AG10803 (cell line): ENCODE measurements around the gene PLA2R1.

ENCODE experiments used
- DNase-seq: peaks from one replicate; pipeline ENCODE4 v3.0.0; 2010; ENCODE audit warnings: low read depth
- H3K4me3 ChIP-seq: 2 replicates; pipeline ENCODE4 v1.5.1; 2011; ENCODE audit warnings: mild to moderate bottlenecking, low read length, control low read depth
- TF ChIP-seq, protein P1 (sequence below): conservative IDR thresholded peaks from 2 replicates; pipeline ENCODE4 v1.5.1; 2011; ENCODE audit warnings: mild to moderate bottlenecking, low read length, control low read depth, inconsistent platforms

The PLA2R1 gene

DNA sequence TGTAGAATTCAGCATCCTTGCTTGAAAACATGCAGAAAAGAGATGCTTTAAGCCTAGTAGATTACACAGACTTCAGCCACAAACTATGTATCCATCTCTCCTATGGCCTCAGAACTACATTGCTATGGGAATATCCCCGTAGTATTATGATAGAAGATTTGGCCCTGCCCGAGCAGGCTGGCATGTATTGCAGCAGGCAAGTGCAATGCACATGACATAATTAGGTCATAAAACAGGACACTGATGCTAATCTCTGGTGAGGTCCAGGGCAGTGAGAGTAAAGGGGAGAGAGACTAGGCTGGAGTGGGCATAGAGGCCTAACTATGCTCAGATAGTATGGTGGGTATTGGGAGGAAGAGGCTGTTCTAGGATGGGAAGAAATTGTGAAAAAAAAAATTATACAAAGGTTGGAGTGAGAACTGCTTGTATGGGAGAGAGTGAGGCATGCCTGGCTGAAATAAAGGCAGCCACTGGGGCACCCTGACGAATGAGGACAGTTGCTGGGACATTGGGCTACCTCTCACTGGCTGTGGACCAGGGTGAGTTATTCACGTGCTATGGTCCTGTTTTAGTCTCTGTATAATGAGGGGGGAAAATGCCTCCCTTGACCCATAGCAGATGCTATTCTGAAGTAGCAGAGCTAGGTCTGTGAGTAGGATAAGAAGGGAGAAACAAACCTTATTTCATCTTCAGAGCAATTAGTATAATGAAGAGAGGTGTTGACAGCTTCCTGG, 1.6 kb upstream of the PLA2R1 start:
- TF ChIP-seq, protein P1, sequence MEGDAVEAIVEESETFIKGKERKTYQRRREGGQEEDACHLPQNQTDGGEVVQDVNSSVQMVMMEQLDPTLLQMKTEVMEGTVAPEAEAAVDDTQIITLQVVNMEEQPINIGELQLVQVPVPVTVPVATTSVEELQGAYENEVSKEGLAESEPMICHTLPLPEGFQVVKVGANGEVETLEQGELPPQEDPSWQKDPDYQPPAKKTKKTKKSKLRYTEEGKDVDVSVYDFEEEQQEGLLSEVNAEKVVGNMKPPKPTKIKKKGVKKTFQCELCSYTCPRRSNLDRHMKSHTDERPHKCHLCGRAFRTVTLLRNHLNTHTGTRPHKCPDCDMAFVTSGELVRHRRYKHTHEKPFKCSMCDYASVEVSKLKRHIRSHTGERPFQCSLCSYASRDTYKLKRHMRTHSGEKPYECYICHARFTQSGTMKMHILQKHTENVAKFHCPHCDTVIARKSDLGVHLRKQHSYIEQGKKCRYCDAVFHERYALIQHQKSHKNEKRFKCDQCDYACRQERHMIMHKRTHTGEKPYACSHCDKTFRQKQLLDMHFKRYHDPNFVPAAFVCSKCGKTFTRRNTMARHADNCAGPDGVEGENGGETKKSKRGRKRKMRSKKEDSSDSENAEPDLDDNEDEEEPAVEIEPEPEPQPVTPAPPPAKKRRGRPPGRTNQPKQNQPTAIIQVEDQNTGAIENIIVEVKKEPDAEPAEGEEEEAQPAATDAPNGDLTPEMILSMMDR: no peak
- H3K4me3 ChIP-seq: no peak overlapping the region
- no peak for DNase-seq

DNA sequence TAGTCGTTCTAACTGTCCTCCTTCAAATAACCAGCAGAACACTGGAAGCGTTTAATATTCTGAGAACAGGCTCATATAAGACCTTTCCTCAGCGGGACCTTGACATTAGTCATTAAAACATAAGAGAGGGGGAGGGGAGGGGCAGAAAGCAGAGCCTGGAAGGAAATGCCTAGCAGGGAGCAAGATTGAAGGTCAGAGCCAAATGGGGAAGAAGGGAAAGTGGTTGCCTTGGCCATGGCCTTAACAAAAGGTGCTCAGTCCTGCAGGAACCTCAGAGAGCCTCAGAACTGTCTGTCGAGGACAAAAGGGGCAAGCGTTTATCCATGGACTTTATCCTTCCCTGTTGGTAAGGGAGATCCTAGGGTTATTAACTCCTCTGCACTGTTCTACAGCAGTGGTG, 856 bp upstream of the PLA2R1 start:
- no peak for DNase-seq
- peak overlapping the region; percentile 75 for H3K4me3 ChIP-seq

GRCh38 chr2:160061944-160062291, 497 bp downstream of the PLA2R1 start:
- no peak for DNase-seq
- TF ChIP-seq, protein P1: no peak
- peak overlapping the region; percentile 75 for H3K4me3 ChIP-seq

More for the DNA sequence above, 856 bp upstream of the PLA2R1 start:
- TF ChIP-seq, protein P1: no peak

DNA sequence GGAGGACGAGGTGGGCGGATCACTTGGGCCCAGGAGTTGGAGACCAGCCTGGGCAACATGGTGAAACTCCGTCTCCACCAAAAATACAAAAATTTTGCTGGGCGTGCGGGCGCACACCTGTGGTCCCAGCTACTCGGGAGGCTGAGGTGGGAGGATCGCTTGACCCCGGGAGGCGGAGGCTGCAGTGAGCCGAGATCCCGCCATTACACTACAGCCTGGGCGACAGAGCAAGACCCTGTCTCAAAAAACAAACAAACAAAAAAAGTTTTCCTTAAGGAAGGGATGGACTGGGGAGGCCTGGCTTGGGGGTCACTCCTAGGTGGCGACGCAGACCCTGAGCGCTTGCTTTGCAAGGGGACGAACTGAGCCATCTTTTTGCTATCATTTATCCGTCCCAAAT, 882 bp downstream of the PLA2R1 start:
- TF ChIP-seq, protein P1: no peak
- peak overlapping the region; percentile 75 for H3K4me3 ChIP-seq

GRCh38 chr2:160060297-160060696, 2.1 kb downstream of the PLA2R1 start:
- TF ChIP-seq, protein P1: no peak
- no peak for DNase-seq
- H3K4me3 ChIP-seq: no peak overlapping the region

More for the DNA sequence above, 882 bp downstream of the PLA2R1 start:
- no peak for DNase-seq

- no peak for DNase-seq
- H3K4me3 ChIP-seq: no peak overlapping the region
- TF ChIP-seq, protein P1: no peak
These were observed 5.1 kb downstream of the PLA2R1 start for GRCh38 chr2:160057356-160057755.

GRCh38 chr2:160055726-160056108, 6.7 kb downstream of the PLA2R1 start:
- TF ChIP-seq, protein P1: no peak
- DNase-seq: no peak
- no peak overlapping the region for H3K4me3 ChIP-seq
